Heart right ventricle (tissue), 16 donors: ENCODE results near the gene A4GALT. TPM values are rescaled to one million over a fixed set of nuclear protein-coding genes. Genes with fewer than 3 reads are reported as not detected.

Experiments used
- ATAC-seq, 8 donors: fragments of 200-7000 bp; cut with Tn5 transposase; one replicate each; pipeline ENCODE4 v1.9.1; 2020; ENCODE audit warnings: mild to moderate bottlenecking in 8 of 8, moderate library complexity in 8 of 8, moderate number of reproducible peaks in 1 of 8
- DNase-seq, 2 donors: peaks; one replicate each; pipeline ENCODE4 v3.0.0-alpha.2; 2020
- H3K27ac ChIP-seq, 10 donors: fragments of 200-600 bp; sonication (generic) in 2 of 10; one replicate each; pipeline versions ENCODE4 v1.5.0 to v1.8.0; 2020 to 2022; ENCODE audit warnings: mild to moderate bottlenecking in 3 of 10
- H3K27me3 ChIP-seq, 7 donors: fragments of 200-600 bp; one replicate each; pipeline ENCODE4 v1.8.0; 2021 to 2022; ENCODE audit warnings: mild to moderate bottlenecking in 2 of 7
- H3K36me3 ChIP-seq, 9 donors: fragments of 200-600 bp; sonication (generic) in 1 of 9; one replicate each; pipeline versions ENCODE4 v1.5.0 to v1.8.0; 2020 to 2022; ENCODE audit warnings: mild to moderate bottlenecking in 2 of 9
- H3K4me1 ChIP-seq, 9 donors: fragments of 200-600 bp; sonication (generic) in 1 of 9; one replicate each; pipeline versions ENCODE4 v1.5.0 to v1.8.0; 2020 to 2022; ENCODE audit warnings: mild to moderate bottlenecking in 4 of 9
- H3K4me3 ChIP-seq, 10 donors: fragments of 200-600 bp; sonication (generic) in 2 of 10; one replicate each; pipeline versions ENCODE4 v1.5.0 to v1.8.0; 2020 to 2022; ENCODE audit warnings: mild to moderate bottlenecking in 7 of 10, moderate library complexity in 2 of 10
- H3K9me3 ChIP-seq, 11 donors: fragments of 200-600 bp in 10 of 11; sonication (generic) in 2 of 11; one replicate each; pipeline versions ENCODE4 v1.5.0 to v1.8.0; 2013 to 2022; ENCODE audit warnings: mild to moderate bottlenecking in 2 of 11, control low read depth in 1 of 11, moderate library complexity in 1 of 11
- CTCF ChIP-seq, 9 donors: fragments of 200-600 bp; sonication (generic) in 2 of 9; IDR thresholded peaks; one replicate each; pipeline versions ENCODE4 v1.5.0 to v1.8.0; 2021 to 2022; ENCODE audit warnings: antibody characterized with exemption in 9 of 9, mild to moderate bottlenecking in 5 of 9, moderate library complexity in 1 of 9
- WGBS, 2 donors: extraction: QIAGEN DNeasy Blood & Tissue Kit; methylation state at CpG; one replicate each; pipeline ENCODE4 v1.1.7; 2013; ENCODE audit warnings: inconsistent platforms in 1 of 2; 5-methylcytosine and 5-hydroxymethylcytosine counted together
- intact Hi-C, 10 donors: fragments of 100-400 bp; cut with DNase I; formaldehyde crosslinking; loops; one replicate each; pipeline versions ENCODE4 v1.11.1 to v1.14.2; 2022
- polyA plus RNA-seq, 2 donors: library from polyadenylated mRNA; stranded (reverse); fragments of 200-250 nt; gene quantifications; one replicate each; pipeline ENCODE4 v1.2.3, GENCODE V29; 2013
- total RNA-seq, 10 donors: library from RNA; stranded (reverse); fragmentation: NEBNext Ultra II Directional in 3 of 10; extraction: Animal tissue kit (Norgen Biotek cat#: 25700) in 3 of 10; gene quantifications; one replicate each; pipeline versions ENCODE4 v1.2.1 to v1.2.4, GENCODE V29; 2021 to 2023
- donor health status: Arrhythmogenic right ventricular cardiomyopathy.
- donor health status: ischemic (EF 13 %, LVEDD 7.1; RV severe dilation, severe dysfunction).
- donor health status: healthy with polysubstance abuse.
- donor health status: DM: no; HTN: yes; CAD: no.
- donor health status: DM: no; HTN: no; CAD: no.
- donor health status: ischemic (EF 25% LVEDD 6.9; RV normal size, moderate dysfunction).
- donor health status: ischemic (EF 25% LVEDD 5.7; RV mildly dilated, moderate dysfunction).
- donor health status: healthy.
- donor health status: DM: yes; HTN: yes; CAD: no.
- donor health status: Ischemic cardiomyopathy.
- donor health status: ischemic (EF 35%, LVEDD 5.7; RV mildly dilated, moderate dysfunction).
- donor health status: nonischemic (EF 11% LVEDD 7.7; RV severe dilation, severe dysfunction).
- donor health status: DM: yes; HTN: yes; CAD: no.
- donor health status: PGD.
- donor health status: ischemic (EF 29% LVEDD 5.4; RV normal size, mild dysfunction).
- donor health status: nonischemic (EF 23%, LVEDD 6.1; RV moderate dilation, normal function).

The A4GALT gene
- total and polyA plus RNA-seq, 12 donors: 61.4 to 167 (median 87.1) TPM

- peaks cover 0 to 4% (median 2%) of the 10 kb centered on the region in 9 donors for H3K4me1 ChIP-seq
- WGBS, 2 donors: 95 to 97% methylated on average over 8 of the region's 8 CpGs
- no peaks in the 10 kb centered on the region for H3K36me3 ChIP-seq
- intact Hi-C loops: loop anchor here in 1 of 10 donors (10.0 kb wide), 1 partner anchor 148 kb away; no protein-coding TSS in a partner anchor
- TF ChIP-seq CTCF (IDR thresholded peaks at IDR 0.05): no peak
- no peak for DNase-seq
- no peak overlapping the region for H3K4me3 ChIP-seq
- H3K27ac ChIP-seq: no peak overlapping the region
- no peaks in the 10 kb centered on the region for H3K27me3 ChIP-seq
- ATAC-seq: no peak
- H3K9me3 ChIP-seq: no peaks in the 10 kb centered on the region
Measured at GRCh38 chr22:42656578-42656977, 64.1 kb downstream of the A4GALT start.

GRCh38 chr22:42655693-42656092, 65.0 kb downstream of the A4GALT start:
- no peaks in the 10 kb centered on the region for H3K9me3 ChIP-seq
- H3K4me1 ChIP-seq: no peaks in the 10 kb centered on the region
- 79 to 80% methylated on average over 9 of the region's 9 CpGs for WGBS, 2 donors
- no peaks in the 10 kb centered on the region for H3K36me3 ChIP-seq
- H3K27ac ChIP-seq: no peak overlapping the region
- no peaks in the 10 kb centered on the region for H3K27me3 ChIP-seq
- DNase-seq (no peak), ATAC-seq (no peak)
- no peak overlapping the region for H3K4me3 ChIP-seq
- no peak for TF ChIP-seq CTCF (IDR thresholded peaks at IDR 0.05)
- intact Hi-C loops: loop anchor here in 1 of 10 donors (10.0 kb wide), 1 partner anchor 149 kb away; no protein-coding TSS in a partner anchor

- Histone ChIP-seq H3K4me1 (peaks cover 0 to 5% (median 2%) of the 10 kb centered on the region in 9 donors), H3K27me3 (no peaks in the 10 kb centered on the region), H3K9me3 (no peaks in the 10 kb centered on the region), H3K36me3 (no peaks in the 10 kb centered on the region), H3K27ac (no peak overlapping the region), H3K4me3 (no peak overlapping the region)
- intact Hi-C loops: loop anchor here in 1 of 10 donors (10.0 kb wide), 1 partner anchor 150 kb away; no protein-coding TSS in a partner anchor
- TF ChIP-seq CTCF (IDR thresholded peaks at IDR 0.05): no peak
- no peak for ATAC-seq
- 88 to 90% methylated on average over 7 of the region's 7 CpGs for WGBS, 2 donors
- DNase-seq: no peak
Measured at GRCh38 chr22:42654436-42655073, 66.1 kb downstream of the A4GALT start.

- TF ChIP-seq CTCF (IDR thresholded peaks at IDR 0.05): no peak
- no peak for ATAC-seq
- no peaks in the 10 kb centered on the region for H3K36me3 ChIP-seq
- H3K27me3 ChIP-seq: no peaks in the 10 kb centered on the region
- H3K4me3 ChIP-seq: no peak overlapping the region
- H3K9me3 ChIP-seq: no peaks in the 10 kb centered on the region
- DNase-seq: no peak
- no peak overlapping the region for H3K27ac ChIP-seq
- peaks cover 0 to 7% (median 4%) of the 10 kb centered on the region in 9 donors for H3K4me1 ChIP-seq
- intact Hi-C loops: loop anchor here in 1 of 10 donors (10.0 kb wide), 1 partner anchor 151 kb away; no protein-coding TSS in a partner anchor
- 84 to 90% methylated on average over 4 of the region's 4 CpGs for WGBS, 2 donors
Measured at GRCh38 chr22:42653999-42654398, 66.7 kb downstream of the A4GALT start.
